SH-SY5Y (cell line): Measurements from ENCODE around the gene ESR1.

Experiments
- GATA2 ChIP-seq: IDR thresholded peaks from 2 replicates; pipeline ENCODE4 v1.6.1; 2011; ENCODE audit warnings: mild to moderate bottlenecking, low read depth, low read length
- GATA3 ChIP-seq: IDR thresholded peaks from 2 replicates; pipeline ENCODE4 v1.6.1; 2011; ENCODE audit warnings: low read depth, mild to moderate bottlenecking, low read length, moderate library complexity

GRCh38 chr6:152143359-152143758 is 335.9 kb downstream of the ESR1 start:
- TF ChIP-seq GATA3 (no peak), GATA2 (no peak)
